T-helper 17 cell (primary cell): ENCODE measurements around the gene MAMDC2. TPM values are rescaled to one million over a fixed set of nuclear protein-coding genes. Genes with fewer than 3 reads are reported as not detected.

Experiments
- ATAC-seq: fragments of 150-1000 bp; cut with Tn5 transposase; 2 replicates; pipeline ENCODE4 v1.10.0; 2021; ENCODE audit warnings: mild to moderate bottlenecking, moderate library complexity
- DNase-seq, 3 donors: peaks; one replicate each; pipeline versions ENCODE4 v3.0.0 to v3.0.0-alpha.2; 2020 to 2021
- H3K9me3 ChIP-seq: one replicate; pipeline ENCODE4 v1.7.0; 2013; ENCODE audit warnings: low read length, mild to moderate bottlenecking; ENCODE audit not compliant: control insufficient read depth, poor library complexity, severe bottlenecking
- H3K27ac Mint-ChIP-seq: one replicate; pipeline ENCODE4 v1.8.0; 2022; ENCODE audit warnings: mild to moderate bottlenecking, moderate library complexity, mixed read lengths
- H3K27me3 Mint-ChIP-seq: one replicate; pipeline ENCODE4 v1.8.0; 2022; ENCODE audit warnings: mixed read lengths
- H3K36me3 Mint-ChIP-seq: one replicate; pipeline ENCODE4 v1.8.0; 2022; ENCODE audit warnings: low read depth, mixed read lengths
- H3K4me1 Mint-ChIP-seq: one replicate; pipeline ENCODE4 v1.8.0; 2022; ENCODE audit warnings: mild to moderate bottlenecking, mixed read lengths
- H3K4me3 Mint-ChIP-seq: one replicate; pipeline ENCODE4 v1.8.0; 2022; ENCODE audit warnings: mild to moderate bottlenecking, moderate library complexity, mixed read lengths
- total RNA-seq, 4 donors: library from RNA in 2 of 4; stranded (reverse) in 2 of 4; gene quantifications; one replicate each; pipeline ENCODE4 v1.2.3 and lab custom pipeline; 2022 to 2026

MAMDC2 gene
- total RNA-seq, 2 donors from 2014 or later = 0.07 TPM; not detected in 1

- Mint-ChIP-seq H3K27me3 (peaks cover 51% of the 10 kb centered on the region), H3K36me3 (peaks cover 3% of the 10 kb centered on the region), H3K27ac (no peak overlapping the region), H3K4me3 (no peak overlapping the region), H3K4me1 (peaks cover 2% of the 10 kb centered on the region)
- DNase-seq (no peak), ATAC-seq (no peak)
- H3K9me3 ChIP-seq = no peaks in the 10 kb centered on the region
These were observed 99.9 kb downstream of the MAMDC2 start for GRCh38 chr9:70143394-70144130.

GRCh38 chr9:70144131-70144503, 100.5 kb downstream of the MAMDC2 start:
- no peak for DNase-seq
- Mint-ChIP-seq H3K27me3 (peaks cover 51% of the 10 kb centered on the region), H3K27ac (no peak overlapping the region), H3K4me3 (no peak overlapping the region), H3K4me1 (peaks cover 2% of the 10 kb centered on the region), H3K36me3 (peaks cover 3% of the 10 kb centered on the region)
- H3K9me3 ChIP-seq = no peaks in the 10 kb centered on the region
- no peak for ATAC-seq

GRCh38 chr9:70145981-70146380, 102.3 kb downstream of the MAMDC2 start:
- DNase-seq (no peak), ATAC-seq (no peak)
- peaks cover 3% of the 10 kb centered on the region for H3K36me3 Mint-ChIP-seq
- no peak overlapping the region for H3K27ac Mint-ChIP-seq
- peaks cover 40% of the 10 kb centered on the region for H3K27me3 Mint-ChIP-seq
- H3K9me3 ChIP-seq = no peaks in the 10 kb centered on the region
- no peak overlapping the region for H3K4me3 Mint-ChIP-seq
- peaks cover 2% of the 10 kb centered on the region for H3K4me1 Mint-ChIP-seq

GRCh38 chr9:70147196-70147595, 103.5 kb downstream of the MAMDC2 start:
- DNase-seq = no peak
- no peak overlapping the region for H3K27ac Mint-ChIP-seq
- H3K27me3 Mint-ChIP-seq = peaks cover 40% of the 10 kb centered on the region
- H3K36me3 Mint-ChIP-seq = peaks cover under 1% of the 10 kb centered on the region
- no peak for ATAC-seq
- H3K9me3 ChIP-seq = no peaks in the 10 kb centered on the region
- H3K4me3 Mint-ChIP-seq = no peak overlapping the region
- peaks cover 2% of the 10 kb centered on the region for H3K4me1 Mint-ChIP-seq

GRCh38 chr9:70147651-70148050, 104.0 kb downstream of the MAMDC2 start:
- peaks cover 2% of the 10 kb centered on the region for H3K4me1 Mint-ChIP-seq
- no peak overlapping the region for H3K4me3 Mint-ChIP-seq
- peaks cover 36% of the 10 kb centered on the region for H3K27me3 Mint-ChIP-seq
- DNase-seq = no peak
- no peaks in the 10 kb centered on the region for H3K36me3 Mint-ChIP-seq
- H3K27ac Mint-ChIP-seq = no peak overlapping the region
- no peaks in the 10 kb centered on the region for H3K9me3 ChIP-seq
- no peak for ATAC-seq

DNA sequence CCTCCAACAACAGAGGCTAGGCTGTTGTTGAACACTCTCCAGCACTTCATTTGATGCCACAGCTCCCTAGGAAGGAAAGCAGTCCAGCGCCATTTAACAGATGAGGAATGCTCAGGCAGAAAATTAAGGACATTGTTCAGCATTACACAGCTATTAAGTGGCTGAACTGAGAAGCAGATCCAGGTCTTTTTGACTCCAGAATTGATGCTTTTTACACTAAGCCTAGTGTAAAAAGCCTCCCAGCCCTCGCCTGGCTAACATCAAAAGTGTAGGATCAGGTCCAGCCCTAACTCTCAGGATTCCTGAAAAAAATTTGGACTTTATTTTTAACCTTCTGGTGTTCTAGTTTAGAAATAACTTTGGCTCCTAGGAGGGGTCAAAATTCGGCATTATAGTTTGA, 108.7 kb downstream of the MAMDC2 start:
- Mint-ChIP-seq H3K36me3 (peaks cover 2% of the 10 kb centered on the region), H3K27ac (no peak overlapping the region), H3K4me1 (peaks cover 2% of the 10 kb centered on the region), H3K27me3 (peaks cover 30% of the 10 kb centered on the region), H3K4me3 (no peak overlapping the region)
- no peaks in the 10 kb centered on the region for H3K9me3 ChIP-seq
- ATAC-seq = no peak
- DNase-seq = no peak

DNA sequence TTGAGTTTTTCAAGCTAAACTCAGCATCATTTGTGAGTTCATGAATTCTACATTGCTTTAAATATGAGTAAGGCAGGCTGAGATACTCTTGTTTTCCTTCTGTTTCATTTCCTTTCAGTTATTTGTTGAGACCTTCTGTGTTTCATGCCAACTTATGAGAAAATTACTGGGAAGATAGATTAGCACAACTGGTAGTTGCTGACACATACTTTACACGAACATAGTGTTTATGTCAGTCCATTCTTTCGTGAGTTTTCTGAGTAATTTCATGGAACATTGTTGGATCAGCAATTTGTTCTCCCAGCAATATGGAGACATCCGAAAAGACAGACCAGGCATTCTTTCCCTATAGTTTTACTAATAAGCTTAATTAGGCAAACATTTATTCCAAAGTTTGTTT, 113.1 kb downstream of the MAMDC2 start:
- no peaks in the 10 kb centered on the region for H3K9me3 ChIP-seq
- Mint-ChIP-seq H3K27me3 (peaks cover 36% of the 10 kb centered on the region), H3K36me3 (peaks cover 2% of the 10 kb centered on the region), H3K27ac (no peak overlapping the region), H3K4me3 (no peak overlapping the region), H3K4me1 (no peaks in the 10 kb centered on the region)
- DNase-seq (no peak), ATAC-seq (no peak)

GRCh38 chr9:70159630-70160029, 116.0 kb downstream of the MAMDC2 start:
- no peak overlapping the region for H3K4me3 Mint-ChIP-seq
- no peaks in the 10 kb centered on the region for H3K9me3 ChIP-seq
- H3K36me3 Mint-ChIP-seq = peaks cover 2% of the 10 kb centered on the region
- no peak overlapping the region for H3K27ac Mint-ChIP-seq
- H3K4me1 Mint-ChIP-seq = no peaks in the 10 kb centered on the region
- DNase-seq (no peak), ATAC-seq (no peak)
- peaks cover 40% of the 10 kb centered on the region for H3K27me3 Mint-ChIP-seq

DNA sequence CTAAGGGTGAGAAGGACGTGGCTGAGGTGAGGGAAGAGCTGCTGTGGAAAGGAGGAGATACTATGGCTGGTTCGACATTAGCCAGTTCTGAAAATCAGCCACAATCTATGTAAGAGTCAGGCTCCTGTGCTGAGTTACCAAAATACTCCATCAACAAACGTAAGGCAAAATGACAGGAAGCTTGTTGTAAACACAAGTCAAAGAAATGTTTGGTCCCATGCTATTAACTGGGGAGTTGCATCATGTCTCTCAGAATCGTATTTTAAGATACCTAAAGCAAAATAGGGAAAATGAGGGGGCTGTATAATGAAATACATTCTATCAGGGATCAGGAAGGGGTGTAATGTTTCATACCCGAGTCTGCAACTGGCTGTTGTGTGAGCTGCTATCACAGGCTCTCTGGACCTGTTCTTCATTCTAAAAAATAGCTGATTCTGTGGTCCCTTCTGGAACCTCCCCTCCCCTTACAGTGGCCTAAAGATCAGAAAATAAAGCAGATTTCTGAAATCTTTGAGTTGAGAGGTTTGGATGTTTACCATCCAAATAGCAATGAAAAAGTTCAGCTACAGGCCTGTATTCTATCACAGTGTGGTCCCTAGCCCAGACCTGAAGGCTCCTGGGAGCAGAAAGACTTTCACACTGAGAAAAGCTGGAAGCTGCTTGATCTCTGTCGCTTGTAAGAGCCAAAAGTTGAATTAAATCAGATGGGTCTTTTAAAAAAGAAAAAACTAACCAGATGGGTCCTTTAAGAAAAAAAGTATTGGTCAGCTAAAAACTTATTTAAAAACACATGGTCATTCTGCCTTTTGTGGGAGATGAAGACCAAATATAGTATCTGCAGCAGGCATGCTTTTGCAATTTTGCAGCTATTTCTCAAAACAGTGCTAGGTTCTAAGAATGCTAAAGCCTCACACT, 117.3 kb downstream of the MAMDC2 start:
- H3K4me3 Mint-ChIP-seq = no peak overlapping the region

DNA sequence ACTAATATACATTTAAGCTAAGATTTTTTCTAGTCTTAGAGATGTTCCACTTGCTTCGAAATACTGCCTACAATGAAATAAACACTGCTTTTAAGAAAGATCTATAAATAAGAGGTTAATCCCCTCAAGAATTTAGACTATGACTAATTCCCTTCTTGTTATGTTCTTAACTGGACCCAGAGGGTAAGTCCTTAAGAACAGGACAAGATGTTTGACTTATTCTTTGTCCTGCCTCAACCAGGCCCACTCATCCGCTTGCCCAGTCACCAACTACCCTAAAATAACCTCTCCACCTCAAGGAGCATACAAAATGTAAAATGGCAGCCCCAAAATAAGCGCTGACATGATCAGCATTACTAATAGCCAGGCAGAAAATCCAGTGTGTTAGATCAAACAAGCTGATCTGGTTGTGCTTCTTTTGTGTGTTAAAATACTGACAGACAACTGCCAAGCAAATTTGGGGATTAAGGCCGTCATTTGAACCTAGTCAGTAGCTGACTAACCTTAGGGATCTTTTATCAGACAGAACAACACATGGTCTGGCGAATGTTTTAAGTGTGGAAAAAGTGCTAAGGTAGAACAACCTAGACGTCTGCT, 121.5 kb downstream of the MAMDC2 start:
- no peak overlapping the region for H3K4me3 Mint-ChIP-seq
- ATAC-seq = no peak

More for the DNA sequence above, 117.3 kb downstream of the MAMDC2 start:
- DNase-seq = no peak
- H3K9me3 ChIP-seq = no peaks in the 10 kb centered on the region
- H3K4me1 Mint-ChIP-seq = no peaks in the 10 kb centered on the region
- no peak overlapping the region for H3K27ac Mint-ChIP-seq
- H3K27me3 Mint-ChIP-seq = peaks cover 30% of the 10 kb centered on the region
- H3K36me3 Mint-ChIP-seq = no peaks in the 10 kb centered on the region
- no peak for ATAC-seq

GRCh38 chr9:70168521-70168920, 124.9 kb downstream of the MAMDC2 start:
- no peak overlapping the region for H3K4me3 Mint-ChIP-seq
- H3K27me3 Mint-ChIP-seq = peaks cover 4% of the 10 kb centered on the region
- no peaks in the 10 kb centered on the region for H3K4me1 Mint-ChIP-seq
- no peak for DNase-seq
- no peaks in the 10 kb centered on the region for H3K9me3 ChIP-seq
- no peak for ATAC-seq
- H3K36me3 Mint-ChIP-seq = no peaks in the 10 kb centered on the region
- H3K27ac Mint-ChIP-seq = no peak overlapping the region

More for the DNA sequence above, 121.5 kb downstream of the MAMDC2 start:
- no peak overlapping the region for H3K27ac Mint-ChIP-seq
- no peaks in the 10 kb centered on the region for H3K36me3 Mint-ChIP-seq
- peaks cover 4% of the 10 kb centered on the region for H3K27me3 Mint-ChIP-seq
- no peak for DNase-seq
- H3K4me1 Mint-ChIP-seq = no peaks in the 10 kb centered on the region
- no peaks in the 10 kb centered on the region for H3K9me3 ChIP-seq

DNA sequence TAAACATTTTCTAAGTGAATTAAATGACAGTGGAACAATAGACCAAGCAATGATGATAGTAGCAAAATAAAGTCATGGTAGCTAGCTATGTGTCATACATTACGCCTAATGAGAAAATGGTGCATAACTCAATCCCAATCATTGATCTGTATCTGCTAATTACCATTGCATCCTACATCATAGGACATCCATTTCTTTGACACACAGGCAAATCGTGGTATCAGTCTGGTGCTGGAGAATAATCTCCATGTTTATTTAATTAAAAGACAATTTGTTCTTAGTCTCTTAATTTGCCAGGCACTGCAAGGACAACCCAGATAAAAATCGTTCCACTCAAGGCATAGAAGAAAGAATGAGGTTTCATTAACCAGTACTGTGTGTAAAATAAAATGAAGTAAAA, 125.6 kb downstream of the MAMDC2 start:
- Mint-ChIP-seq H3K4me1 (no peaks in the 10 kb centered on the region), H3K27me3 (peaks cover 4% of the 10 kb centered on the region), H3K36me3 (no peaks in the 10 kb centered on the region), H3K4me3 (no peak overlapping the region), H3K27ac (no peak overlapping the region)
- ATAC-seq = no peak
- no peaks in the 10 kb centered on the region for H3K9me3 ChIP-seq
- DNase-seq = no peak

DNA sequence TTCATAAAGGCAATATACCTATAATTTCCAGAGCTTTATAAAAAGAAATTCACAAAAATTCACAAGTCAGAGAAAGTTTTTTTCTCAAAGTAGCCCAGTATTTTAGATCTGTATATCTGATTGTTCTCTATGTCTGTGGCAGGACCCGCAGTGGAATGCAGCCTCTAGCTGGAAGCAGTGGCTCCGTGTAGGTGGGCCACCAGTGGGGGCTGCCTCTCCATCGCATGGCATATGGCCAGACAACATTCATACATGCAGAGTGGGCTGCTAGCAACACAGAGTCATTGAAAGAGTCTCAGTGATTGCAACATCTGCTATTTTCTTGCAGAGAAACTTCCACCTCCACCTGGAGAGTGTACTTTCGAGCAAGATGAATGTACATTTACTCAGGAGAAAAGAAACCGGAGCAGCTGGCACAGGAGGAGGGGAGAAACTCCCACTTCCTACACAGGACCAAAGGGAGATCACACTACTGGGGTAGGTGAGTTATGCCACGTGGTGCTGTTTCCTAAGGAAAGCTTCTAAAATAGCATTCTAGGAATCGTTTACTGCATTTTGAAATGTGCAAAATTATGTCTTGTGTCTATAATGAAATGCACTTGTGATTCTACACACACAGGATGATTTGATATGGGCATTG, 126.6 kb downstream of the MAMDC2 start:
- no peaks in the 10 kb centered on the region for H3K9me3 ChIP-seq
- DNase-seq (no peak), ATAC-seq (no peak)
- H3K4me3 Mint-ChIP-seq = no peak overlapping the region
- H3K36me3 Mint-ChIP-seq = no peaks in the 10 kb centered on the region
- no peaks in the 10 kb centered on the region for H3K4me1 Mint-ChIP-seq
- H3K27me3 Mint-ChIP-seq = no peaks in the 10 kb centered on the region
- no peak overlapping the region for H3K27ac Mint-ChIP-seq
